Mammary epithelial cell (primary cell): ENCODE measurements around the gene DNMT1.

Experiments
- CTCF ChIP-seq, 2 donors: IDR thresholded peaks in 1 of 2; conservative IDR thresholded peaks in 1 of 2; 2 replicates each; pipeline ENCODE4 v1.5.1; 2011 to 2012; ENCODE audit warnings: inconsistent platforms in 2 of 2, low read length in 2 of 2, mild to moderate bottlenecking in 2 of 2, control low read depth in 1 of 2, low read depth in 1 of 2; ENCODE audit not compliant: insufficient read depth in 1 of 2; ENCODE audit errors: extremely low read depth in 1 of 2
- EZH2 ChIP-seq: IDR thresholded peaks from 2 replicates; pipeline ENCODE4 v1.6.1; 2012; ENCODE audit warnings: low read length, inconsistent platforms, borderline replicate concordance

- TF ChIP-seq CTCF (conservative IDR thresholded peaks at IDR 0.05 in 1 of 2, IDR thresholded peaks at IDR 0.05 in 1 of 2; ENCODE audit: extremely low read depth in 1 of 2, insufficient read depth in 1 of 2, low read depth in 1 of 2, low read length in 2 of 2) (no peak), EZH2 (no peak)
These were observed 12.7 kb downstream of the DNMT1 start for GRCh38 chr19:10182076-10182475.
